Measurements from ENCODE around the gene SLC34A3.

Gene SLC34A3

GRCh38 chr9:137279741-137280473, 49.2 kb downstream of the SLC34A3 start:
- Histone ChIP-seq H3K4me1 (ENCODE audit: control insufficient read depth, insufficient read depth, low read length) (peaks cover 23% of the 10 kb centered on the region), H3K4me3 (ENCODE audit: low read length) (no peak overlapping the region), H3K36me3 (ENCODE audit: control insufficient read depth, insufficient read depth, low read length, severe bottlenecking) (no peaks in the 10 kb centered on the region), H3K9ac (ENCODE audit: low read length) (no peak overlapping the region), H3K27me3 (replicated peaks; ENCODE audit: control insufficient read depth, insufficient read depth, low read length) (peaks cover 14% of the 10 kb centered on the region), H3K9me3 (ENCODE audit: control insufficient read depth, low read length) (no peaks in the 10 kb centered on the region)
- no peak for DNase-seq (ENCODE audit: low read depth)

GRCh38 chr9:137280474-137281344, 50.0 kb downstream of the SLC34A3 start:
- no peak overlapping the region for H3K9ac ChIP-seq (ENCODE audit: low read length)
- H3K4me1 ChIP-seq (ENCODE audit: control insufficient read depth, insufficient read depth, low read length): peaks cover 21% of the 10 kb centered on the region
- no peaks in the 10 kb centered on the region for H3K9me3 ChIP-seq (ENCODE audit: control insufficient read depth, low read length)
- peaks cover 14% of the 10 kb centered on the region for H3K27me3 ChIP-seq (replicated peaks; ENCODE audit: control insufficient read depth, insufficient read depth, low read length)
- no peak overlapping the region for H3K4me3 ChIP-seq (ENCODE audit: low read length)
- H3K36me3 ChIP-seq (ENCODE audit: control insufficient read depth, insufficient read depth, low read length, severe bottlenecking): no peaks in the 10 kb centered on the region
- DNase-seq (ENCODE audit: low read depth): no peak

GRCh38 chr9:137281345-137282116, 50.8 kb downstream of the SLC34A3 start:
- no peaks in the 10 kb centered on the region for H3K36me3 ChIP-seq (ENCODE audit: control insufficient read depth, insufficient read depth, low read length, severe bottlenecking)
- H3K9ac ChIP-seq (ENCODE audit: low read length): no peak overlapping the region
- H3K4me1 ChIP-seq (ENCODE audit: control insufficient read depth, insufficient read depth, low read length): peaks cover 14% of the 10 kb centered on the region
- H3K9me3 ChIP-seq (ENCODE audit: control insufficient read depth, low read length): no peaks in the 10 kb centered on the region
- H3K27me3 ChIP-seq (replicated peaks; ENCODE audit: control insufficient read depth, insufficient read depth, low read length): peaks cover 14% of the 10 kb centered on the region
- no peak for DNase-seq (ENCODE audit: low read depth)
- no peak overlapping the region for H3K4me3 ChIP-seq (ENCODE audit: low read length)
